ENCODE results near the gene AKT2. TPM values are rescaled to one million over a fixed set of nuclear protein-coding genes. Genes with fewer than 3 reads are reported as not detected.
A peak's percentile ranks its signal among the peaks of the same experiment; 100 is the strongest.

AKT2 gene
- total RNA-seq, 2 donors from 2014 or later: 190 to 208 TPM

- peak; percentile 77 for DNase-seq
- WGBS, 2 experiments (ENCODE audit: insufficient coverage in 1 of 2, insufficient read length in 1 of 2): 77 to 81% methylated on average over 7 of the region's 7 CpGs
- Histone ChIP-seq H3K36me3 (ENCODE audit: control insufficient read depth, insufficient read depth, low read length) (peaks cover 44% of the 10 kb centered on the region), H3K9me3 (ENCODE audit: control insufficient read depth, low read length) (no peaks in the 10 kb centered on the region), H3K9ac (ENCODE audit: extremely low read depth, low read length, poor library complexity, severe bottlenecking) (no peak overlapping the region), H3K27ac (ENCODE audit: low read depth, low read length) (no peak overlapping the region), H3K27me3 (ENCODE audit: control insufficient read depth, insufficient read depth, low read length, poor library complexity, severe bottlenecking) (no peaks in the 10 kb centered on the region), H3K4me1 (ENCODE audit: control insufficient read depth, insufficient read depth, low read length) (peaks cover 41% of the 10 kb centered on the region), H3K4me3 (ENCODE audit: low read length) (peak overlapping the region; percentile 54)
- peaks cover 40% of the 10 kb centered on the region for H3K4me1 Mint-ChIP-seq
- H3K4me3 Mint-ChIP-seq: peak overlapping the region; percentile 5
- peaks cover 51% of the 10 kb centered on the region for H3K36me3 Mint-ChIP-seq (ENCODE audit: low read depth)
- H3K27me3 Mint-ChIP-seq (ENCODE audit: insufficient read depth): no peaks in the 10 kb centered on the region
- H3K27ac Mint-ChIP-seq: peak overlapping the region; percentile 92
- TF ChIP-seq CTCF (conservative IDR thresholded peaks at IDR 0.05): peak; percentile 1
- no peaks in the 10 kb centered on the region for H3K9me3 Mint-ChIP-seq
Measured at GRCh38 chr19:40252395-40252794, 32.8 kb downstream of the AKT2 start.

- no peaks in the 10 kb centered on the region for H3K27me3 ChIP-seq (ENCODE audit: control insufficient read depth, insufficient read depth, low read length, poor library complexity, severe bottlenecking)
- H3K27me3 Mint-ChIP-seq (ENCODE audit: insufficient read depth): no peaks in the 10 kb centered on the region
- 80 to 91% methylated on average over 1 to 4 of the region's 4 CpGs for WGBS, 2 experiments (ENCODE audit: insufficient coverage in 1 of 2, insufficient read length in 1 of 2)
- no peak overlapping the region for H3K4me3 ChIP-seq (ENCODE audit: low read length)
- peak overlapping the region; percentile 5 for H3K4me3 Mint-ChIP-seq
- H3K4me1 ChIP-seq (ENCODE audit: control insufficient read depth, insufficient read depth, low read length): peaks cover 41% of the 10 kb centered on the region
- H3K9me3 ChIP-seq (ENCODE audit: control insufficient read depth, low read length): no peaks in the 10 kb centered on the region
- H3K36me3 ChIP-seq (ENCODE audit: control insufficient read depth, insufficient read depth, low read length): peaks cover 40% of the 10 kb centered on the region
- peak overlapping the region; percentile 92 for H3K27ac Mint-ChIP-seq
- peaks cover 51% of the 10 kb centered on the region for H3K36me3 Mint-ChIP-seq (ENCODE audit: low read depth)
- peaks cover 40% of the 10 kb centered on the region for H3K4me1 Mint-ChIP-seq
- DNase-seq: no peak
- H3K27ac ChIP-seq (ENCODE audit: low read depth, low read length): no peak overlapping the region
- TF ChIP-seq CTCF (conservative IDR thresholded peaks at IDR 0.05): peak; percentile 42
- no peaks in the 10 kb centered on the region for H3K9me3 Mint-ChIP-seq
- no peak overlapping the region for H3K9ac ChIP-seq (ENCODE audit: extremely low read depth, low read length, poor library complexity, severe bottlenecking)
Measured at GRCh38 chr19:40251991-40252390, 33.2 kb downstream of the AKT2 start.

GRCh38 chr19:40251244-40251643, 33.9 kb downstream of the AKT2 start:
- H3K36me3 ChIP-seq (ENCODE audit: control insufficient read depth, insufficient read depth, low read length): peaks cover 33% of the 10 kb centered on the region
- no peaks in the 10 kb centered on the region for H3K9me3 ChIP-seq (ENCODE audit: control insufficient read depth, low read length)
- DNase-seq: no peak
- H3K4me1 ChIP-seq (ENCODE audit: control insufficient read depth, insufficient read depth, low read length): peaks cover 36% of the 10 kb centered on the region
- no peak overlapping the region for H3K4me3 Mint-ChIP-seq
- no peak for TF ChIP-seq CTCF (conservative IDR thresholded peaks at IDR 0.05)
- H3K27me3 Mint-ChIP-seq (ENCODE audit: insufficient read depth): no peaks in the 10 kb centered on the region
- H3K27ac ChIP-seq (ENCODE audit: low read depth, low read length): no peak overlapping the region
- no peak overlapping the region for H3K4me3 ChIP-seq (ENCODE audit: low read length)
- H3K27ac Mint-ChIP-seq: no peak overlapping the region
- peaks cover 35% of the 10 kb centered on the region for H3K4me1 Mint-ChIP-seq
- no peaks in the 10 kb centered on the region for H3K9me3 Mint-ChIP-seq
- H3K36me3 Mint-ChIP-seq (ENCODE audit: low read depth): peaks cover 46% of the 10 kb centered on the region
- H3K9ac ChIP-seq (ENCODE audit: extremely low read depth, low read length, poor library complexity, severe bottlenecking): no peak overlapping the region
- no peaks in the 10 kb centered on the region for H3K27me3 ChIP-seq (ENCODE audit: control insufficient read depth, insufficient read depth, low read length, poor library complexity, severe bottlenecking)
